ENCODE data around the gene LILRB3. TPM values are rescaled to one million over a fixed set of nuclear protein-coding genes. Genes with fewer than 3 reads are reported as not detected.
"Not testable (repeated sequence)": the region's sequence is repeated elsewhere in the genome, so short reads cannot be mapped to it uniquely, and the experiment has no call there.

LILRB3 gene
- polyA plus RNA-seq, 1 donor (not counting 4 experiments of a cell fraction or from before 2014, with no cell fraction given) = not detected

- H3K27me3 ChIP-seq (ENCODE audit: control insufficient read depth, extremely low read depth, insufficient read depth, low read length); H3K4me2 ChIP-seq (ENCODE audit: control insufficient read depth, extremely low read depth, insufficient read depth, low read depth, low read length); H3K36me3 ChIP-seq (ENCODE audit: control insufficient read depth in 2 of 2, extremely low read depth in 1 of 2, insufficient read depth in 2 of 2, low read length in 2 of 2); dilution Hi-C loops (cut with MboI; ENCODE audit: extremely low pct_ligation_motif_present, low sequenced_read_pairs); DNase-seq (ENCODE audit: low read depth, low spot score); H4K20me1 ChIP-seq (ENCODE audit: control insufficient read depth, extremely low read depth, insufficient read depth, low read length); H3K9me3 ChIP-seq (ENCODE audit: control insufficient read depth, low read depth, low read length); H3K27ac ChIP-seq (ENCODE audit: control insufficient read depth, insufficient read depth, low read length); H3K79me2 ChIP-seq (ENCODE audit: control insufficient read depth, insufficient read depth, low read length); FAIRE-seq; H3K9me1 ChIP-seq (ENCODE audit: control insufficient read depth, extremely low read depth, insufficient read depth, low read length); H3K9ac ChIP-seq (ENCODE audit: control insufficient read depth, extremely low read depth, insufficient read depth, low read length); H2AFZ ChIP-seq (ENCODE audit: control insufficient read depth, low read length); H3K4me3 ChIP-seq (ENCODE audit: control insufficient read depth in 2 of 3, extremely low read depth in 1 of 3, insufficient read depth in 2 of 3, low read depth in 1 of 3, low read length in 3 of 3); H3K4me1 ChIP-seq (ENCODE audit: control insufficient read depth, extremely low read depth, insufficient read depth, low read length): not testable (repeated sequence)
Observed at GRCh38 chr19:54221947-54222346, 860 bp downstream of the LILRB3 start.

GRCh38 chr19:54219702-54220101 lies 3.1 kb downstream of the LILRB3 start:
- H3K27ac ChIP-seq (ENCODE audit: control insufficient read depth, insufficient read depth, low read length); H3K4me3 ChIP-seq (ENCODE audit: control insufficient read depth in 2 of 3, extremely low read depth in 1 of 3, insufficient read depth in 2 of 3, low read depth in 1 of 3, low read length in 3 of 3); H4K20me1 ChIP-seq (ENCODE audit: control insufficient read depth, extremely low read depth, insufficient read depth, low read length); dilution Hi-C loops (cut with MboI; ENCODE audit: extremely low pct_ligation_motif_present, low sequenced_read_pairs); DNase-seq (ENCODE audit: low read depth, low spot score); H3K9me3 ChIP-seq (ENCODE audit: control insufficient read depth, low read depth, low read length); H2AFZ ChIP-seq (ENCODE audit: control insufficient read depth, low read length); H3K9me1 ChIP-seq (ENCODE audit: control insufficient read depth, extremely low read depth, insufficient read depth, low read length); H3K4me1 ChIP-seq (ENCODE audit: control insufficient read depth, extremely low read depth, insufficient read depth, low read length); H3K79me2 ChIP-seq (ENCODE audit: control insufficient read depth, insufficient read depth, low read length); H3K27me3 ChIP-seq (ENCODE audit: control insufficient read depth, extremely low read depth, insufficient read depth, low read length); H3K4me2 ChIP-seq (ENCODE audit: control insufficient read depth, extremely low read depth, insufficient read depth, low read depth, low read length); H3K9ac ChIP-seq (ENCODE audit: control insufficient read depth, extremely low read depth, insufficient read depth, low read length); FAIRE-seq; H3K36me3 ChIP-seq (ENCODE audit: control insufficient read depth in 2 of 2, extremely low read depth in 1 of 2, insufficient read depth in 2 of 2, low read length in 2 of 2): not testable (repeated sequence)

- TF ChIP-seq EZH2 (IDR thresholded peaks at IDR 0.05; ENCODE audit: low read length) (no peak), CTCF (optimal IDR thresholded peaks at IDR 0.05 in 1 of 3, IDR thresholded peaks at IDR 0.05 in 1 of 3, conservative IDR thresholded peaks at IDR 0.05 in 1 of 3; ENCODE audit: extremely low read depth in 1 of 3, insufficient read depth in 2 of 3, low read length in 3 of 3) (no peak)
Observed at GRCh38 chr19:54218960-54219661, 3.7 kb downstream of the LILRB3 start.

More at GRCh38 chr19:54218960-54219661, 3.7 kb downstream of the LILRB3 start:
- Histone ChIP-seq H3K9me3 (ENCODE audit: control insufficient read depth, low read depth, low read length) (no peaks in the 10 kb centered on the region), H3K36me3 (ENCODE audit: control insufficient read depth in 2 of 2, extremely low read depth in 1 of 2, insufficient read depth in 2 of 2, low read length in 2 of 2) (no peaks in the 10 kb centered on the region), H3K4me1 (ENCODE audit: control insufficient read depth, extremely low read depth, insufficient read depth, low read length) (no peaks in the 10 kb centered on the region), H3K4me3 (ENCODE audit: control insufficient read depth in 2 of 3, extremely low read depth in 1 of 3, insufficient read depth in 2 of 3, low read depth in 1 of 3, low read length in 3 of 3) (no peak overlapping the region), H3K27me3 (ENCODE audit: control insufficient read depth, extremely low read depth, insufficient read depth, low read length) (peaks cover 4% of the 10 kb centered on the region), H2AFZ (ENCODE audit: control insufficient read depth, low read length) (no peak overlapping the region), H3K79me2 (ENCODE audit: control insufficient read depth, insufficient read depth, low read length) (no peaks in the 10 kb centered on the region), H3K4me2 (ENCODE audit: control insufficient read depth, extremely low read depth, insufficient read depth, low read depth, low read length) (no peak overlapping the region), H4K20me1 (ENCODE audit: control insufficient read depth, extremely low read depth, insufficient read depth, low read length) (no peaks in the 10 kb centered on the region), H3K27ac (ENCODE audit: control insufficient read depth, insufficient read depth, low read length) (no peak overlapping the region), H3K9me1 (ENCODE audit: control insufficient read depth, extremely low read depth, insufficient read depth, low read length) (no peaks in the 10 kb centered on the region), H3K9ac (ENCODE audit: control insufficient read depth, extremely low read depth, insufficient read depth, low read length) (no peak overlapping the region)
- dilution Hi-C loops (cut with MboI; ENCODE audit: extremely low pct_ligation_motif_present, low sequenced_read_pairs) = no loop called here
- FAIRE-seq (no peak), DNase-seq (ENCODE audit: low read depth, low spot score) (no peak)
